Pons (tissue), 1 donor: Measurements from ENCODE around the gene ADAMTS12.
"Not testable (repeated sequence)": the region's sequence is repeated elsewhere in the genome, so short reads cannot be mapped to it uniquely, and the experiment has no call there.

Experiments
- DNase-seq: peaks from one replicate; pipeline ENCODE4 v3.0.0-alpha.2; 2016; ENCODE audit warnings: low spot score

Gene ADAMTS12

DNA sequence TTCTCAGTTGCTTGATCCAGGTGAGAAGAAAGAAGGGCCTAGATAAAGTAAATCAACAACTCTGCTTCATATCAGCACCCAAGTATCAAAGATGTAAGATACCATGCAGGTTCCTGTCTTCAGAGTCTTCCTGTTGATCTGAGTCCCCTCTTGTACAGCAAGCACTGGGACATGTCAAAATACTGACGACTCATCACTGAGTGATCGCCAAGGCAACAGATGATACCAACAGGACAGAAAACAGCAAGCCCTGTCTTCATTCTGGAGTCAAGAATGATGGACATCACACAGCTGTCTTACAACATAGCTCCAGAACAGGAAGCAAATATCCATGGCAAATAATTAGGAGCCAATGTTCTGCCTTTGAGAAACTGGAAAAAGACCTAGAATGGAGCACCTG is 367.3 kb downstream of the ADAMTS12 start:
- DNase-seq = no peak

DNA sequence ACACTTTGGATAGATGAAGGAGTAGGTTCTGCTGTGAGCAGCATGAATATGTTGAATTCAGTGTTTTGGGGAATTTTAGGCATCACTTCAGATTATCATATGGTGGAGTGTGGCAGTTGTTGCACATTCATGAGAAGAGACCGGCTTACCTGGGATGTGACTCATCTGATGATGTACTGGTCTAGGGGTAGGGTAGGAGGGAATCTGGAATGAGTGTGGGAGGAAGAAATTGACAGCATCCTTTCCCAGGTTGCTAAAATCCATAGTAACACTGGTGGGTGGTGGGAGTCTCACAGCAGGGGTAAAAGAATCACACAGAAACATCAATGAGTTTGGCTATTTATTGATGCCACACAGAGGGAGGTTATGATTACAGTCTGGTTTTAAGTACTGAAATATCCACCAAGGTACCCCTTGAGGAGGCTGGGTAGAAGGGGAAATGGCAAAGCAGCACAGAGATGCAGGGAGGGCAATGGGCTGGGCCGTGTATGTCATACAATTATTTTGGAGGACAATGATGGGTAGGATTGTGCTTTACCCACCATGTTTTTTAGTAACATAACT is 368.5 kb downstream of the ADAMTS12 start:
- DNase-seq = no peak

DNA sequence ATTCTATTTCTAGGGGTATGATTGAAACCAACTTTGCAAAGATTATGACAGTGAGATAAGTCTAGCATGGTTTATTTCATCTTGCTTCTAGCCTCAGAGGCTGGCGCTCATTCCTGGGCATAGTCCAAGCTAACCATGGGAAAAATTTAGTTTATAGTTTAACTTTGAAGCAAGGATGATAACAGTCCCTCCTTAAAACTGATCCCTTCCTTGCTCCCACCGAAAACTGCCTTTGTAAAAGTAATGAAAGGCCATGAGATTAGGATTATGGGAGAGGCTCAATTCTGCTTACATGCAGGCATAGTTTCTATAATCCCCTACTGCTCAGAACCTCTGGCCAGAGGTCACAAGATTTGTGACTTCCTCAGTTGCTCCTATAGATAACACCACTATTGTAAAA is 375.4 kb downstream of the ADAMTS12 start:
- DNase-seq = no peak

DNA sequence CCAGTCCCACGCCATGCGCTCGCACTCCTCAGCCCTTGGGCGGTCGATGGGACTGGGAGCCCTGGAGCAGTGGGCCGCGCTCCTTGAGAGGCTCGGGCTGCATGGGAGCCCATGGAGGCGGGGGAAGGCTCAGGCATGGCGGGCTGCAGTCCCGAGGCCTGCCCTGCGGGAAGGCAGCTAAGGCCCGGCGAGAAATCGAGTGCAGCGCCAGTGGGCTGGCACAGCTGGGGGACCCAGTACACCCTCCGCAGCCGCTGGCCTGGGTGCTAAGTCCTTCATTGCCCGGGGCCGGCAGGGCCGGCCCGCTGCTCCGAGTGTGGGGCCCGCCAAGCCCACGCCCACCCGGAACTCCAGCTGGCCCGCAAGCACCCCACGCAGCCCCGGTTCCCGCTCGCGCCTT is 376.4 kb downstream of the ADAMTS12 start:
- not testable (repeated sequence) for DNase-seq

DNA sequence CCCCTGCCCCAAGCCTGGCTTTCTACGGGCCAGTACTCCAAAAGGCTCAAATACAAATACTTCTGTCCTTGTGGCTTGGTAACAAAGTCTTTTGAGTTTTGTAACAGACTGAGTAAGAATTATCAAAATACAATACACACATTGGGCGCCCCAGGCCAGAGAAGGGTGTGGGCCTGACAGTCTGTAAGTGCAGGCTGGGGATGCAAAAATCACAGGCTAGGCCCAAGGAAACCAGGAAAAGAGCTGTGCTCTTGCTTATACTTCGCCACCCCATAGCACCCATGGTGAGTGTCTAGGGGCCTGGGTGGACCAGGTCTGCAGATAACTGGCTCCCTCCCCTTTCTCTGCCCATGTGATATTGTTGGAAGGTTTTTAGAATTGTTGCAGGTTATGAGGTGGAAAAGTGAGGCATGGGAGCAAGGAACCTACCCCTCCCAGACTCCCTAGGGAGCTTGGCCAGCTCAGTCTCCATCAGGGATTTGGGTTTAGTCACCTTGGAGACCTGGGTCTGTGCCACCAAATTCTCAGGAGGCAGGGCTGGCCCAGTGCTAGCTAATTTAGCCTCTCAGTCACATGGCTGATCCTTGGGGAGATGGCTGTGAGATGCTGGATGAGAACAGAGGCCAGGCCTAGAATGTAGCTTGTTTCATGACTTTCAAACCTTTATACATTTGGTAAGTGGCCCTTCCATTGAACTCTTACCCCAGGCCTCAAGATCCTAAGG is 378.2 kb downstream of the ADAMTS12 start:
- DNase-seq = no peak

DNA sequence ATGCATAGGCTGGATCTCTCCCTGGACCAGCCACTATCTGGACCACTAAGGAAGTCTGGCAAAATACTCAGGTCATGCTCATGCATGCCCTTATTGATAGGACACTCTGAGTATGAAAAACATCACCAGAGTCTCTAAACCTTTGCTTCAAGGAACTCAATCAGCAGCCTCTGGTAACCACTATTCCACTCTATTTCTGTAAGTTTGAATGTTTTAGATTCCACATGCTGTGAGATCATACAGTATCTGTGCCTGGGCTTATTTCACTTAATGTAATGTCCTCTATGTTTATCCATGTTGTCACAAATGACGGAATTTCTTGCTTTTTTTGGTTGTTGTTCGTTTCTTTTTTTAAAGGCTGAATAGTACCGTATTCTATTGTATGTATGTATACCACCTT is 382.8 kb downstream of the ADAMTS12 start:
- DNase-seq = no peak

DNA sequence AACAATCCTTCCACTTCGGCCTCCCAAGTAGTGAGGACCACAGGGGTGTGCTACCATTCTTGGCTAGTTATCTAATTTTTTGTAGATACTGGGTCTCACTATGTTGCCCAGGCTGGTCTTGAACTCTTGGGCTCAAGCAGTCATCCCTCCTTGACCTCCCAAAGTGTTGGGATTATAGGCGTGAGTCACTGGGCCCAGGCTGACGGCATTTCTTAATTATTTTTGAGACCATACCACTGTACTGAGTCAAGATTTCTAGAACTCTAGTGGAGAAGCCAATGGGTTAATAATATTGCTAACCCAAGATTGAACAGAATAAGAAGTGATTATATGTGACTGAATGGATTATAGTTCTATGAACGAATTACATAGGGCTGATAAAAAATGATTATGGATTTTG is 384.4 kb downstream of the ADAMTS12 start:
- DNase-seq = no peak

DNA sequence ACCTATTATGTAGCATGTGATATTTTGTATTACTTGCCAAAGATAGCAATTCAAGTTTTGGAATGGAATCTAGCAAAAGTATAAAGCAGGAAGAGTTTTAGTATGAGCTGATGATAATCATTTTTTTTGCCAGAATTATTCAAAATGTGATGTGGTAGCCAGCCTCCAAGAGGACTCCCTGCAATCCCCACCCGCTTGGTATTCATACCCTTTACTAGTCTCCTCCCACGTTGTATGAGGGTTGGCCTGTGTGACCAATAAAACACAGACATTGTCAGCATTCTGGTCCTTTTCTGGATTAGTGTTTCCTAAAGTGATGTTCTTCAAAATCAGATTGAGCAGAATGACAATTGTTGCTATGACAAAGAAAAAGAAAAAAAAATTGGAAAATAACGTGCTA is 387.2 kb downstream of the ADAMTS12 start:
- no peak for DNase-seq

DNA sequence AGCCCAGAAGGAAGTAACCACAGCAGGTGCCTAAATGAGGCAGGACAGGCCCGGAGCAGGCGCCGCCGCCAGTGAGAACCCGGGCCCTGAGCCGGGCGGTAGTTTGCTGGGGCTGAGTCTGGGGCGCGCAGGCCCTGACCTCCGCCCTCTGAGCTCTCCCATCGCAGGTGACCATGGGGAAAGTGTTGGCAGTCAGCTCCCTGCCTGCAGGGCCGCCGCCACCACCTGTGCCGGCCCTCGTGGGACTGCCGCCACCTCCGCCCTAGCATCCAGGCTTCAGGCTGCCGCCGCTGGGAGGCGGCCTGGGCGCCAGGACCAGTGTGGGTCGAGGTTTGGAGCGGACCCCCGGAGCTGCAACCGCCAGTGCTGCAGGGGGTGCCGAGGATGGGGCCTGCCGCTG is 389.9 kb downstream of the ADAMTS12 start:
- DNase-seq = no peak

DNA sequence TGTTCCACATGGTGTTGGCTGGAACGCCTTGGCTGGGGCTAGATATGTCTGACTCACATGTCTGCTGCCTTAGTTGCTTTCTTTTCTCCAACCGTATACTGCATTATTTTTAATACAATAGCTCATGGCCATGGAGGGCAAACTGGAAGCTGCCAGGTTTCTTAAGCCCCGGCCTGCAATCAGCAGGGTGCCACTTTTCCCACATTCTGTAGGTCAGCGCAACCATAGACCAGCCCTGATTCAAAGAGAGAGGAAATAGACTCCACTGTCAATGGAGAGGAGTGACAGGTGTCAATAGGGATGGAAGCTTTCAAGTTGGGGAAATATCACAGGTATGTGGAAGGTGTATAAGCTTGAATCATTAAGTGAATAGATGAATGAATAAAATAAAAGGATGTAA is 390.5 kb downstream of the ADAMTS12 start:
- DNase-seq = no peak

DNA sequence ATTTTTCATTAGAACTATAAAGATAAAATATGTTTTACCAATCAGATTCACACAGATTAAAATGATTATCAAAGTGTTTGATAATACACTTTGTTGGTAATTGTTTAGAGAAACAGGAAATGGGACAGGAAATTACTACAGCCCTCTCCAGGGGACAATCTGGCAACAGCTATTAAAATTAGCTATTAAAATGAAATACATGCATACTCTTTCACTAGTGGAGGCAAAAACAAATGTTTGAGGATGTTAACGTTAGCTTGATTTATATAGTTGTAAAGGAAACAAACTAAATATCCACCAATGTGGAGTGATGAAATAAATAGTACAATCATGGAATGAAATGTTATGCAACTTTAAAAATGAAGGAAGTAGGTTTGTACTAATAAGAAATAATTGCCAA is 397.3 kb downstream of the ADAMTS12 start:
- DNase-seq = no peak

DNA sequence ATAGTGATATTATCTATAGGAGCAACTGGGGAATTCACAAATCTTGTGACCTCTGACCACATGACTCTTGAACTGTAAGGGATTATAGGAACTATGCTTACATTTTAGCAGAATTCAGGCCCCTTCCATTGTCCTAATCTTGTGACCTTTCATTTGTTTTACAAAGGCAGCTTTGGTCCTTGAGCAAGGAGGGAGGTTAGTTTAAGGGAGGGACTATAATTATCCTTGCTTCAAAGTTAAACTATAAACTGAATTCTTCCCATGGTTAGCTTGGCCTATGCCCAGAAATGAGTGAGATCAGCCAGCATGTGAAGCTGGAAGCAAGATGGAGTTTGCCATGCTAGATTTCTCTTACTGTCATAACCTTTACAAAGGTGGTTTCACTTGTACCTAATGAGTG is 399.8 kb downstream of the ADAMTS12 start:
- no peak for DNase-seq

DNA sequence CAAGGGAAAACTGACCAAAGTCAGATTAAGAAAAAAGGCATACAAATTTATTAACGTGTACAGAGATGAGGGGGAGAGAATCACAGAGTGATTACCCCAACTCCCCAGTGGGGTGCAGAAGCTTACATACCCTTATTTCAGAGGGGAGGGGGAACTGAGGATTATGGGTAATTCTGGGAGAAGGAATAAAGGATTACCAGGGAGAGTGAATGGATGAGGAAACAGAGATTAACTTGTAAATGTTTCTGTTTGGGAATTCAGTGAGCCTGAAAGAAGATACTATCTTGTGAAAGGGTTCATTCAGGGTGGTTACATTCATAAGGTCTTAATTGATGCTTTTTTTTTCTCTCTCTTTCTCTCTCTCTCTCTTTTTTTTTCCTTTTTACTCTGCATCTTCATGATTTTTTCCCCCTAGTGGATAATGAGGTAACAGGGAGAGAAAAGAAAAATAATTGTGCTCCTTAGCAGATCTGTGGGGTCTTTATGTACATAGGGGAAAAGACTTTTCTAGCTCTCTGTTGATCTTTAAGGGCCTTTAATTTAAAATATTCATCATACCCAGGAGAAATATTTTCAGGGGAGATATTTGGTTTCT is 401.6 kb downstream of the ADAMTS12 start:
- no peak for DNase-seq

DNA sequence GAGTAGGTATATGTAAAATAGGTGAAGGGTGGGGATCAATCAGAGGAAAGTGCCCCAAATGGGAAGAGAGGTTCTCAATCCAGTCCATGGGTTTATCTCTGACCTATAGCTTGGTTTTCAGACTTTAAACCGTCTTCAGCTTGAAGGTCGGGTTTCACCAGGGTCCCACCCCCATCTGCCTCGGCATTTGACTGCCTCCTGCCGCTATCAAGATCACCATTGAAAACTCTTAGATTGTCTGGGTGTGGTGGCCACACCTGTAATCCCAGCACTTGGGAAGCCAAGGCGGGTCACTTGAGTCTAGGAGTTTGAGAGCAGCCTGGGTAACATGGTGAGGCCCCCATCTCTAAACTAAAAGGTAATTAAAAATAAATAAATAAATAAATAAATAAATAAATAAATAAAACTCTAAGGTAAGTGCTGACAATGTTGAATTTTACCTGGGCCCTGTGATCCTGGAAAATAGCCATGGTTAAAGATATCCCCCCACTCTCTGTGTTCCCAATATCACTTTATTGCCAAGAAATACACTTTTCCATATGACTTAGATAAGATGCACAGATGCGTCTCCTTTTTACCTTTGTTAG is 402.2 kb downstream of the ADAMTS12 start:
- no peak for DNase-seq

DNA sequence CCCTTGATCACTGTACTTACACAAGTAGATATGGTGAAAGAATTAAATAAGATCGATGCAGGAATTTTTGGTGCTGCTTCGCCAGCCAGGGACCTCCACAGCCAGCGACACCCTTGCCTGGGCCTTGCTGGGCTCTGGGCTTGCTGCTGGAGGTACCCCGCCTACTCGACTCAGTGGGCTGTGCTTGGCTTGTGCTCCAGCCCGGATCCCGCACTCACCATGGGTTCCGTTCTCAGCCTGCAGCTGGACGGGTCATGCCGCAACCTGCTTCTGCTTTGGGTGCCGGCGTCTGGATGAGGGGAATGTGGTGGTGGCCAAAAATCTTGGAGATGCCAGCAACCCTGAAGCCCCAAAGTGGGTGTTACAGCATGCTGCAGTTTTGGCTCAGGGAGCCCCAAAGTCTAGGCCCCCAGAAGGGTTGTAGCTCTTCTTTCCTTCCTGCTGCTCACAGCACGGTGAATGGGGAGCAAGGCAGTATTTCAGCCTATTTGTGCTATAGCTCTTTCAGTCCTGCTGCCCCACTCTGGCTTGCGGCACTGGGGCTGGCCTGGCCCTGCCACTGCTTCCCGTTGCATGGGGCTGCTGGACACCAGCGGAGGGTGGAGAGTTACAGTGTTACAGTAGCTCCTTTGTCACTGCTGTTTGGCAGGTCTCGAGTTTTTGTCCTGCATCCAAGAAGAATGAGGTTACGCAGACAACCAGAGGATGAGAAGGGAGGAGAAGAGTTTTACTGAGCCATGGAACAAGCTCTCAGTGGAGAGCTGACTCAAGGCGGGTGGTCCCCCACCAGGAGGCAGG is 403.0 kb downstream of the ADAMTS12 start:
- peak; percentile 3 for DNase-seq

DNA sequence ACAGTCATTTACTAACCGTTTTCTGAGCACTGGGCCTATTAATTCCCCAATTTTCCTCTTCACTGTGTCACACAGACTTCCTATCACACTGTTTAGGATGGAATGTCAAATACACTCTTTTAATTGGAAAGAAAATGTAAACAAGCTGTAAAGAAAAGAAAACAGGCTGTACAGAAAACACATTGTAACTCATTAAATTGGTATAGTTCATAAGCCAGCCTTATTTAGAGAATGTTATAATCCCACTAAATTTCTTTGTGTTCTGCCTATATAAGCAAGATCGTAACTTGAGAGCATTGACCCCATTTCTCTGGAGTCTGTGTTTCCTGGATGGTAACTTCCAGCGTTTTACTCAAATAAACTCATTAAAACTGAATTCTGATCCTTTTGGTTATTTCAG is 404.6 kb downstream of the ADAMTS12 start:
- DNase-seq = no peak

DNA sequence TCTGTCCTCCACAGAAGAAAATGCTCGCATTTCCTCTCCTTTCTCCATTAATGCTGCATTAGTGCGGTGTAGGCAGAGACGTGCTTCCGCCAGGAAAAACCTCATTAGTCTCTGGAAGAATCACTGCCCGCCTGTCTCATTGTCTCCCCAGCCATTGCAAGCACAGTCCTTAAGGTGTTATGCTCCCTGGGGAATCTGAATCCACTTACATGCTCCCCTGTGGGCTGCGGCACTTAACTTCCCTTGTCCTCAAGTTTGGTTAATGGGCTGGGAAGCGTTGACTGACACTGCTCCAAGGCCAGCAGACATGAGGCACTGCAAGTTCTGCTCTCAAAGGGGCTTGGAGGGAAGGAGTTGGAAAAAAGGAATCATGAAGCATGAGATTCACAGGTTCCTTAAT is 409.5 kb downstream of the ADAMTS12 start:
- no peak for DNase-seq

DNA sequence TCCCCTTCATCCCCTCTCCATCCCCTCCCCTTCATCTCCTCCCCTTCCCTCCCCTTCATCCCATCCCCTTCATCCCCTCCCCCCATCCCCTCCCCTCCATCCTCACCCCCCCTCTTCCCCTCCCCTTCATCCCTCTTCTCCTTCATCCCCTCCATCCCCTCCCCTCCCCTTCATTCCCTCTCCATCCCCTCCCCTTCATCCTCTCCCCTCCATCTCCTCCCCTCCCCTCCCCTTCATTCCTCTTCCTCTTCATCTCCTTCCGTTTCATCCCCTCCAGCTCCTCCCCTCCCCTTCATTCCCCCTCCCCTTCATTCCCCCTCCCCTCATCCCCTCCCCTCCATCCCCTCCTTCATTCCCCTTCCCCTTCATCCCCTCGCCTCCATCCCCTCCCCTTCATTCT is 410.9 kb downstream of the ADAMTS12 start:
- DNase-seq = no peak

DNA sequence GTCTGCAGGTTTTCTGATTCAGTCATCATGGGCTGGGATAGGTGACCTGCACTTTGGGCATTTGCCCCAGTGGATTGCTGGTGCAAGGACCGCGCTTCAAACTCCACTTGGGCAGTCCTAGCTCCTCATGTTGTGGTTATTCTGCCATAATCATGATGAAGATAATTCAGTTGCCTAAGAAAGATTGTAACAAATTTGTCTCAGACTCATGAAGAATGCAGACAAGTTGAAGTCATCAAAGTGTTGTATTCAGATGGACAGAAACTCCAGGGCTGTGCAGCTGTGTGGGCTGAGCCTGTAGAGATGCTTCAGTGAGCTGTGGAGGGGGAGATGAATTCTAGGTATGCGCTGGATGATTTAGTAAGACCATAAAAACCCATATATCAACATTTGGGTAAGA is 412.5 kb downstream of the ADAMTS12 start:
- DNase-seq = no peak

DNA sequence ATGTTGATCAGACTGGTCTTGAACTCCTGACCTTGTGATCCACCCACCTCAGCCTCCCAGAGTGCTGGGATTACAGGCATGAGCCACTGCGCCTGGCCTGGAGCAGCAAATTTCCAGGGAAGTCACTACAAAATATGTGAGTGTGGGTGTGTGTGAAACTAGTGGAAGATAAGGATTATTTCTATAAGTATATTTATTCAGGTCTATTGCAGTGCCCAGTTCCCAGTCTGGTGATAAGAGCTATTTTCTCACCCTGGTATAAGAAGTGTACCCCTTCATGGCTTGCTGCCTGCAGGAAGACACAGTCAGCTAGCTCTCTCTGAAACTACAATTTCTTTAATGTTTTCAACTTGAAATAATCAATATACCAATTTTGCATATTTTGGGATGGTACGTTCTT is 414.0 kb downstream of the ADAMTS12 start:
- DNase-seq = no peak

DNA sequence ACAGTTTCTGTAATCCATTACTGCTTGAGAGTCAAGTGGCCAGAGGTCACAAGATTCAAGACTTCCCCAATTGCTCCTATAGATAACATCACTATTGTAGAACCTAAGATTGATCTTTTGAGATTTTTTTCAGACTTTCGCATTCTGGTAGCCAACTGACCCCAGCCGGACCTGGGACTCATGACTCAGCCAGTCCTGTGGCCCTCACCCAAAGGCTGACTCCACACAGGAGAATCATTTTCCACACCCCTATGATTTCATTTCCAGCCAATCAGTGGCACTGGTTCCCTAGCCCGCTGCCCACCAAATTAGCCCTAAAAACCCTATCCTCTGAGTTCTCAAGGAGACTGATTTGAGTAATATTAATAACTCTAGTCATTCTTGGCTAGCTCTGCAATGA is 414.8 kb downstream of the ADAMTS12 start:
- no peak for DNase-seq

DNA sequence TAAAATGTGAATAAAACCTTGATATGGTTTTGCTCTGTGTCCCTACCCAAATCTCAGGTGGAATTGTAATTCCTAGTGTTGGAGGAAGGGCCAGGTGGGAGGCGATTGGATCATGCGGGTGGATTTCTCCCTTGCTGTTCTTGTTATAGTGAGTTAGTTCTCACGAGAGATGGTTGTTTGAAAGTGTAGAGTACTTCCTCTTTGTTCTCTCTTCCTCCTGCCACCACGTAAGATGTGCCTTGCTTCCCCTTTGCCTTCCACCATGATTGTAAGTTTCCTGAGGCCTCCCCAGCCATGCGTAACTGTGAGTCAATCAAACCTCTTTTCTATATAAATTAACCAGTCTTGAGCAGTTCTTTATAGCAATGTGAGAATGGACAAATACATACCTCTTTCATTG is 416.1 kb downstream of the ADAMTS12 start:
- no peak for DNase-seq
